NCI-H2107 (cell line): Measurements from ENCODE around the gene CACNA1D.

Experiments used
- DNase-seq: peaks from one replicate; lab custom pipeline; 2025; lab: John Stamatoyannopoulos, UW

The CACNA1D gene

DNA sequence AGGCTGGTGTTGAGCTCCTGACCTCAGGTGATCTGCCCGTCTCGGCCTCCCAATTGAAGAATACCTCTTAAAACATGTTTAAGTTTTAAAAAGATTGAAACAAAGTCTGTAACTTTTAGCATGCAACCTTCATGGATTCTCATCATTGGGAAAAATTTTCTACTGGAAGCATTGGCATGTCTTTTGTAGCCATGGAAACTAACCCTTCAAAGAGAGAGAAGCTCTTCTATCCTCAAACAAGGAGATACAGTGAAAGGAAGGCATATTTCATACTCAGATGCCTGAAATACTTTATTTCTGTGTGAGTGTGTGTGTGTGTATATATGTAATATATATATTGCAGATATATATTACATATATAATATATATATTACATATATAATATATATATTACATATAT lies 196.9 kb downstream of the CACNA1D start:
- no peak for DNase-seq

DNA sequence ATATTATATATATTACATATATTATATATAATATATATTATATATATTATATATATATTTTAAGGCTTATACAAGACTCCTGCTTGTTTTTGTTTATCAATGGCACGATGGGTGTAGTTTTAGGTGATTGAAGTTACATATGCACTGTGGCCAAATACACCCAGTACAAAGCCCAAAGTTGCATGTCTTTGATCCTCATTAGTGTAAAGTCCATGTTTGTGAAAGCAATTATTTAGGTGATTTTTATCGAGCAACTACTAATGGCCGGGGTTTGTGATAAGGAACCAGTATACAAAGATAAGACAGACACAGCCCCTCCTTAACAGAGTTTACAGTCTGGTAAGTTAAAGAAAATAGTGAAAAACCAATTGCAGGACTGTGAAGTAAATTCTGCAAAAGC lies 197.5 kb downstream of the CACNA1D start:
- DNase-seq: no peak

DNA sequence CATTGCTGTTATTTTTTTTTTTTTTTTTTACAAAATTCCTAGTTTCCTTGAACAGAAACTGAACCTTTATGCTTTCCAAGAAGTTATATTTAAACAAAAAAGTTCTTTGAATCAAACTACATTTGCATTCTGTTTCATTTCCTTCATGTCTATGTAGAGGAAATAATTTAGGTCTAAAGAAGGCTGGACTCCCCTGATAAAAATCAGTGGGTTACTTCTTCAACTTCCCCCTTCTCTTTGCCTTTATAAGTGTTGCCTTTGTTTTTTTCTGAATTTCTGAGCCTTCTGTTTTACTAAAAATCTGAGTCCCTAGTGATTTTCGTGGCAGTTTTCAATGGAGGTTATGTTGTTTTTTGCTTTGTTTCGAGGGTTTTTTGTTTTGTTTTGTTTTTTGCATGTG lies 199.0 kb downstream of the CACNA1D start:
- DNase-seq: no peak

DNA sequence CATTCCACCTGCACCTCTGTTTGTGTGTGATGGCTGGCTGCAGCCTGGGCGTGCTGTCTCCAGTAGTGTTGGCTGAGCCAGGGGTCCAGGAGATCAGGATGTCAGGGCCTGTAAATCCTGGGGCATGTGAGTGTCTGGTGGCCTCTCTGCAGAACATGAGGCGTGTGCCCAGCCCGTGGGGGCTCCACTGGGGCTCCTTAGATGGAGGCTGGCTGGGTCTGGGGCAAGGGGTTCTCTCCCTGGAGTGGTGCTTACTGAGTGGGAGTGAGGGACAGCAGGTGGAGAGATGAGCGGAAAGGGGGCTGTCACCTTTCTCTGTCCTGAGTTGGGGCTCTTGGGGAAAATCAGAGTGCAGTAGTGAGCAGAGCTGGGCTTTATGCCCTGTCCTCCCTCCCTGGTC lies 199.6 kb downstream of the CACNA1D start:
- DNase-seq: no peak

DNA sequence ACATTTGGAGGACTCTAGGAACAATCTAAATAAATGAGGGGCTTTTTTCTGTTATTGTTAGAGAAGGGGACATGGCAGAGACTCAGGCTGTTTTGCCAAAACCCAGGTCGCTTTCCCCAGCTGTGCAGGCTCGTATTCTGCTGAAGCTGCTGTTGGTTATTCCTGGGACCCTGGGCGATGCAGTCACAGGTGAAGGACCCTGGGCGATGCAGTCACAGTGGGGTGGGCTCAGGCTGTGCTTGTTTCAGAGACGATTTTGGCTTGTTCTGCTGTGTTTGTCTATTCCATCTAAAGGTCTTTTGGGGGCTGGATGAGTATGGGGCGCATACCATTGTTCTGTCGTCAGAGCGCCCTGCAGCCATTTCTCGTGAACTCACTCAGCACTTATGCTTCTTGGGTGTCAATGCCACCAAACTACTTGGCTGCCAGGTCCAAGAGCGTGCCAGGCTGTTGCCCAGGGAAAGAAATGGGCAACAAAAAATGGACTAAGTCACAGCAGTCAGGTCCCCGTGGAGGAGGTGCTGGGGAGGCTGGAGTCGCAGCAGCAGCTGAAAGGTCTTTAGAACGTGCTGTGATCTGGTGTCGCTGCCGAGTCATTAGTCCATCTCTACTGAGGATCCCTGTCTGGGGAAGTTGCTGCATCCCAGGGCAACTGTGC lies 200.4 kb downstream of the CACNA1D start:
- no peak for DNase-seq

DNA sequence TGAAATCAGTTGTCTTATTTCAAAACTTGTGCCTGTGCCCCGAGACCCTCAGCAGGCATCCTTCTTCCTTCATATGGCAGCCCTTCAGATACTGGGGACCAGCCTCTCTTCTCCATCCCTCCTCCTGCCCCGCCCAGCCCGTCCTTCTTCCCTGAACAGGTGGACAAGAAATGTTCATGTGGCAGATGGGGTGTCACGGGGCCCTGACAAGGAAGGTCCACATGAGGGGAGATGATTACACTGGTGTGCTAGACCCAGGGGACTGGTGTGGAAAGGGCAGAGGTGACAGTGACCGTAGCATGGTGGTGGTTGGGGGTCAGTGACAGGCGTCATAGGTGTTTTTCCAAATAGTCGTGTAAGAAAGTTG lies 200.9 kb downstream of the CACNA1D start:
- no peak for DNase-seq

DNA sequence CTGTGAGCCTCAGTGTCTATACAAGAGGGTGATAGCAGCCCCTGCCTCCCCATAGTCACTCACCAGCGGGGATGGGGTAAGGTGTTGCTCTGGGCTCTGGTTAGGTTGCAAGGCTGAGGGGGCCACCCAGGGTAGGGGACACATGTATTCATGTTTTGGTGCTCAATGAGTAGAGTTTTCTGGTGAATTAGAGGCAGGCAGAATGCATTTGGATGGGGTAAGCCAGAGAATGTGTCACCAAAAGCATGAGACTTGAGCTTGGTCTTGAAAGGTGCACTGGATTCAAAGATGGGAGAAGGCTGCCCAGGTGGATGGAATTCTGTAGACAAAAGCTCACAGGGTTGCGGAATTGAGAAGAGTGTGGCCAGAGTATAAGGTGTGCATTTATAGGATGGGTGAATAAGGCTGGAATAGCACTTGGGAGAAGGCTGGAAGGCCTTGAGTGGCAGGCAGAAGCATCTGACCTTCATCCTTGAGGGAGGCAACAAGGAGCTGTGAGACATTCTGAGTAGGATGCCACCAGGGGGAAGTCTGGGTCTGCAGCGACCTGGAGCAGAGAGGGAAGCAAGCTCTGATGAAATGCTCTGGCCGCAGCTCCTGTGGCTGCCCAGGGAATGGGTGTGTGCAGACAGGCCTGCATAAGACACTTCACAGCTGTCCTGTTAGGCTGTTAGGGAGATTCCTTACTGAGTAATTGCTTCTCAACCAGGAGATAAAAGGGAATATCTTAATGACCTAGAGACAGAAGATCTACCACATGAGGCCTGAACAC lies 202.2 kb downstream of the CACNA1D start:
- DNase-seq: no peak

DNA sequence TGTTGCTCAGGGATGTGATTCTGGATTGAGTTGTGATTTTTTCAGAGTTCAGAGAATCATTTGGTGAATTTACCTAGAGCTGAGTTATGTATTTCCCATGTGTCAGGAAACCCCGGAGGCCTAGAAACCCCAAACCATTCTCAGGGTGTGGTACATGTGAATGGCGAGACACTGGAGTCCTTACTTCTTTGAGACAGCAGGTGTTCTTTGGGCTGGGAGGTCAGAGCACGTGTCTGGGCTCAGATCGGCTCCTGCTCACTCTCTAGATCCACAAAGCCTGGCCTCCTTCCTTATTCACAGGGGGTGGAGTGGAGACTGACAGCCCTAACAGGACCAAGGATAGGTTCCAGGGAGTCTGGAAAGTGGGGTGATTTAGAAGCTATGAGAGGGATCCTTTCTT lies 206.0 kb downstream of the CACNA1D start:
- no peak for DNase-seq

DNA sequence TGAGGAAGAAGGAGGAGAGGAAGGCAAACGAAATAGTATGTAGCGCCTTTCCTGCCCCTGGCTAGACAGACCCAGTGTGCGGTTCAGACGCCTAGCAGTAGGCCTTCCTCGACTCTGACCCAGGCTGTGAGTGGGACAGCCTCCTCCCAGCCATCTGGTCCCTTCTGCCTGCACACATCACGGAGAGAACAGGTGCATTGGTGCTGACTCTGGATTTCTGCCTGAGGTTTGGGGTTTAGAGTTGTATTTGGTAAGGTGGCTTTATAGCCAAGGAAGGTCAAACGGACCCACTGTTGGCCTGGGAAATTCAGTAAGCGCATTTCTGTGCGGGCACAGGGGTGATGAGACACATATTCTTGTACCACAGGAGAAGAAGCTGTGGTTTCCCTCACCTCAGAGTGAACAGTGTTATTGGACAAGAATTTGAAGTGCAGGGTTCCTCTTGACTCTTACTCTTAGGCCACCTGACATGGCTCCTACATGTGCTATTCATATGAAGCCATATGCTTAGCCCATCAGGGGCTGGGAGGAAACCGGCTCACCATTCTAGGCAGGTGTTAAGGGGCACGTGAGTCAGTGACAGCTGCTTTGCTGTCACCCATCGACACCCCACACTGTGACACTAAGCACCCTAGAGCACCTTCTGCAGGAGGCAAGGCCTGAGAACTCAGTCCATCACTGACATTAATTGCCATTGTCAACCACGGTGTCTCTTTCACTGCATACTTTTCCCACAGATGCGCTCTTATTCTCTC lies 208.5 kb downstream of the CACNA1D start:
- no peak for DNase-seq

DNA sequence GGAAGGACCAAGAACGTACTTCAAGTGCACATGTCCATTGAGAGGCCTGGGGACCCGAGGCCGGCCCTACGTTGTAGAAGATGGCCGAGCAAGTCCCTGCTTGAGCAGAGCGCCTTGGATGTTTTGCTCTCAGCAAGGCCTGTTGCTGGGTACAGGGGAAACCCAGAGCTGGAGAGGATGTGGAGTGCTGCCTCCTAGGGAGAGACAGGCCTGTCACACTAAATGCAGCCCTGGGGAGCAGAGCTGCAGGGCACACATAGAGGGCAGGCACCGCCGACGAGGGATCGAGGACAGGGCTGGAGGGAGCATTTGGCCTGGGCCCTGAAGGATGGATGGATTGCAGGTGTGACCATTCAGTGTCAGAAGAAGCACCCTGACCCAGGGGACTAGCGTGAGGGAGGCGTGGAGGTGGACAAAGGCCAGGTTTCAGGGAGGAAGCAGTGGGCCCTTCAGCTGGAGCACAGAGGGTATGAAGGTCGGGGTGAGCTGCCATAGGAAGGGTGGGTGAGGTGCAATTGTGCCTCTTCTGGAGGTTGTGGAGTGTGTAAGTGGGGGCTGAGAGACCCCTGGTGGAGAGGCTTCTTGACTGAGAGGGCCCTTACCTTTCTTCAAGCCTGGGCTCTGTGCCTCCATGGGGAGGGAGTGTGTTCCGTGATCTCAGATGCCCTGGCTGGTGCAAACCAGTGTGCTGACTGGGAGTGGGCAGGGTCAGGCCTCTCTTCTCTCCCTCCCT lies 209.4 kb downstream of the CACNA1D start:
- DNase-seq: no peak

DNA sequence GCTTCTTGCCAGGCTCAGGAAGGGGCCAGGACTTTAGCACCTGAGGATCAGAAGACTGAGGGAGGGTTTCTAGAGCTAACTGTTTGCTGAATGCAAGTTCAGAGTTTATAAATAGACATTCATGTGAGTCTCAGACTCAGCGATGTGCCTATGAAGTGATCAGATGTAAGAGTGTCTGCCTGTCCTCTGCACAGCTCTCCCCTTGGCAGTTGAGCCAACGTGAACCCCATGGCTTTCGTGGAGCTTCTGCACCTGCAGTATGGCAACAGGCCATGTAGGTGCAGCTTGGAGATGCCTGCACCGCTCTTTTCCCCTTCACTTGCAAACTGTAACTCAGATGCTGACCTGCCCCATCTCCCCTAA lies 209.9 kb downstream of the CACNA1D start:
- DNase-seq: no peak

DNA sequence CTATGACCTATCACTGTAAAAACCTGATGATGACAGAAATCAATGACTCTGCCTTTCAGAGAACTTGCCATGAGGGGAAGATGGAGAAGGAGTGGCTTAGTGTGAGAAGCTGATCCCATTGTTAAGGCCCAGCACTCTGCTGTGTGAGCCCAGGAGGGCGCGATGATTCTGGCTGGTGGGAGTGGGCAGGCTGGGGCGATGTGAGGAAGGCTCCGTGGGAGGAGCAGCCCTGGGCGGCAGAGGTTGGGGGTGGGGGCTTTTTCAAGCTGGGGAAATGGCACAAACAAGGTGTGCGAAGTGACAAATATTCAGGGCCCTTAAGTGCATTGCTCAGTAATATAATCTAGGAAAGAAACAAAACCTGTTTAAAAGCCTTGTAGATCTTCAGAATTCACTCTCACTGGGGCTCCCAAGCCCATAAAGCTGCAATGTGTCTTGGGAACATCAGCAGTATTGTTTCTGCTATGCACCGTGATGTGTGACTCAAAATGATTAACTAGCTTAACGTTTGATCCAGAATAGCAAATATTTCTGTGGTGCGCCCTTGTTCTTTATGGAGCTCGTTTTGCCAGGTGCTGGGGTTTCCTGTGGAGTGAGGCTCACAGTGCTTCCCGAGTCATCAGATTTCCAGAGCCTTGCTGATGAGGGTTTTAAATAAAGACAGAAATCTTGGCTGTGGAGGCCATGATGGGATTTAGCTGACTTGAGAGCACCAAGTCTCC lies 210.8 kb downstream of the CACNA1D start:
- DNase-seq: no peak

DNA sequence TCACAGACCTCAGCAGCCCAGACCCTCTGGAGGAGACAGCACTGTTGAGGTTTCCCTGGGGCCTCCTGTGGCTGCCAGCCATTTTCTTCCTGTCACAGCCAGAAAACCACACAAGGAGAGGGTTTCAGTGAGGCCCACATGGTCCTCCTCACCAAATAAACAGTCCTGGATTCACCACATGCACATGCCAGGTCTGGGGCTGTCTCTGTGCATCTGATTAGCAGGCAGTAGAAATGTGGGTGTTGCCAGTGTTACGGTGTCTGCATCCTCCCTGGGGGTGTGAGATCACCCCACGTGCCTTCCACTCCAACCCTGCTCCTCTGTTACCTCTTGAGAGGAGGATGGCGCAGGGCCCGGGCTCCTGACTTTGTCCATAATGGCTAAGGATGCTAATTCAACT lies 211.4 kb downstream of the CACNA1D start:
- no peak for DNase-seq

DNA sequence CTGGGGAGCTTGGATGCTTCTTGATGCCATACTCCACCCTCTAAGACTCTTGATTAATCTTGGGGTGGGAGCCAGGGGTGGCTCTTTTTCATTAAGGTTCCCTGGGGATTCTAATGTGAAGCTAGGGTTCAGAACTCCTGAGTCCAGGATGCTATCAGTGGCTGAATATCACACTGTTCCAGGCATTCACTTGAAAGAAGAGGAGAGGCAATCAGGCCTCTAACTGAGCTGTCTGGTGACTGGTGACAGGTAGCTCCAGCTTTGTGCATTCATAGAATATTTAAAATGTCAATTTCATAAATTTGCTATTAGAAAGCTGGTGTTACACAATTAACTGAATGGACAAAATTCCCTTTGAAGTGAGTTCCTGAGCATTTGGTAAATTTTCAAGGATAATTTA lies 212.8 kb downstream of the CACNA1D start:
- DNase-seq: no peak

DNA sequence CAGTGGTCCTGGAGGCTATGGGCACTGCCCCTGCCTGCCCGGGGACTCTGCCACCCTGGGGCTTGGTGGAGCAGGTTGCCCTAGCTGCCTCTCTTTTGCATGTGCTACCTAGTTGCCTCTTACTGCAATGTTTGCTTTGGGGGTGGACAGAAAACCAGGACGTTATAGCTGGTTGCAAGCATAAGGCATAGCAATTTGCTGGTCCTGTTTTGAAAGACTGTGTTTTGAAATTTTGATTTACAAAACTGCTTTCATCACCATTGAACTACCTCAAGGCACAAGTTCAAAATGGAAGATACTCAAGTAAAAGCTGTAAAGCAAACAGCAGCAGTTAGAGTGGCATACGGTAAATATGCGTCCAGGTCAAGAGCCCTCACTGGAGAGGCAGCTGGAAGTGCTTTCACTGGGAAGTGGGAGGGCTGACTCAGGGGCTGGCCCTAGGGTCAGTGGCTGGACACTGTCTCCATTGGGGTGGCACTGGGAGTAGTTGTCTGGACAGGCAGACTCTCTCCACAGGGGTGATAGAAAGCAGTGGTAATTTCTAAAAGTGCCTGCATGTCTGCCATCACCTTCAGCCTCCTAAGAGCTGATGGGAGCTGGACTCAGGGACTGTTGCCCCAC lies 213.7 kb downstream of the CACNA1D start:
- DNase-seq: no peak

DNA sequence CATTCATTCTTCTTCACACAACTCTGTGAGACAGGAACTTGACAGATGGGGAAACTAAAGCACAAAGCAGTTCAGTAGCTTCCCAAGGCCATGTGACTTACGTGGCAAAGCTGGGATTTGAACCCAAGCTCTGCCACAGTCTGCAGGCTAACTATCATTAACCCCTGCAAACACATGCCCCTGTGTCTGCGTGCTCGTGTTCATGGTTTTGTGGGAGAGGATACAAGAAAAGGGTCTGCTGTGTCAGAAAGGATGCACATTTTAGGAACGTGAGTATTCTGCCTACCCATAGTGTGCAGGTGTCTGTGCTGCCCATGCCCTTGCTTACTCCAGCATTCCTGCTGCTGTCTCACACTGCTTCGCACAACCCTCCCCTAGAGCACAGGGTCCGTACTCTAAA lies 214.8 kb downstream of the CACNA1D start:
- no peak for DNase-seq

DNA sequence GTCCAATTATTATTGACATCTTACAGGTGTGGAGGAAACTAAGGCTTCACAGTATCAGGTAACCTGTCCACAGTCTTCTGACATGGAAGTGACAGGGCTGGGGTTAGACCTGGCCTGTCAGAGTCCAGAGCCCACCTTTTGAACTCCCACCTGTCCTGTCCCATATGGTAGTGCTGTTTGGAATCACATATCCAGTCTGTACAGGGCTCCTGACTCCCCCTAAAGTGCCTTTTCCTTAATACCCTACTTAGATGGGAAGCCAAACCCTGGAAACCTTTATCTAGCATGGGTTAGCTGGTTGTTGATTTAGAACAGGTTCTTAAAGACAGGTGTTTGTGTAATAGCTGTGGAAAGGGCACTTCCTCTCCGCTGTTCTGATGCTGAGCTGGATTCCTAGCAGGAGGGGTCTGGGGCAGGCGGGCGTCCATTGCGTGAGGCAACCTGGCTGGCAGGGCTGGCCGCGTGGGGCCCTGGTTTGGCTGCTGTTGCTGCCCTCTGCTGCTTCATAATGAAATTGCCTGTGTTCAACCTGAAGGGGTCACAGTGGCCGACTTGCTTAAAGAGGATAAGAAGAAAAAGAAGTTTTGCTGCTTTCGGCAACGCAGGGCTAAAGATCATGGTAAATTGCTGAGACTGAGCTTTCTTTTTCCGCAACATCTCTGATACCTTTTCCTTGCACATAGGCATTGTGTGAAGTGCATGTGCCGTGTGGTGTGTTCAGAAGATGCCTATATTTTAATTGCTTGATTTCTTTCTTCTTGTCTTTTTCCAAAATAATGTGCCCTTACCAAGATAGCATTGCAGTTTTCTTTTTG lies 215.7 kb downstream of the CACNA1D start:
- DNase-seq: no peak

DNA sequence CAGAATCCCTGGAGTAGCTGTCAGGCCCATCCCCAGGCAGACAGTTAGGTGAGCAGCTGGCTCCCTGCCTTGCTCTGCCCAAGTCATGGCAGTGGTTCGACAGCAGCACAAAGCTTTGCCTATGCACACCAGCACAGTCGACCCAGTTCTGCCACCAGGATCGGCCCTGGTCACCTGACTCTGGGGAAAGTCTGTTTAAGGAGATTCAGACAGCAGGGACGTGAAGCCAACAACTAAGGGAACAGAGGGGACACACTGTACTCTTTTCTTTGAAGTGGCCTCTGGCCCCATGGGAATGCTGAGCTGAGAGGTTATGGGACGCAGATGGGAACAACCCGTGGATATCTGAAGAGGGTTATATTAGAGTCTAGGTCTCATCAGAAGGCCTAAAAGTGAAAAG lies 217.0 kb downstream of the CACNA1D start:
- no peak for DNase-seq

DNA sequence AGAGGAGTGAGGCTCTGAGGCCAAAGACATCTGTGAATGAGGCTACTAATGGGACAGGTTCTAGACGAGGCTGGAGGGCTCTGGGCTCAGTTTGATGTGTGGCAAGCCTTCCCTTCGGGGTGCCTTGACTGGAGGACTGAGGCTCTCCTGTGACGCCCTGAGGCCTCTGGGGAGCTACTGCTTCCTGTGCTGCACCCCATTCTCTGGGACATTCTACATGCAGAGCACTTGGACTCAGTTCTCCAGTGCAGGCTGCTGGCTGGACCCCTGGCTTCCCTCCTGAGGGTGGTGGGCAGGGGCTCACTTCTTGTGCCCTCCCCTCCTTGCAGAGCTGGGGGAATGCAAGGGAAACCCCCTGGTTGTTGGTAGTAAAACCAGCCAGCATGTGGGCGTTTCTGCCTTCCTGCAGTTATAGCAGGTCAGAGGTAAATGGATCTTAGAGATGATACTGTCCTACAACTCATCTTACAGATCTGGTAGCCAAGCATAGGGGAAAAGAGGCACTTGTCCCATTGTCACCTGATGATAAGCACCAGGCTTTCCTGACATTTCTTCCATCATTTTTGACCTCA lies 218.5 kb downstream of the CACNA1D start:
- DNase-seq: no peak

DNA sequence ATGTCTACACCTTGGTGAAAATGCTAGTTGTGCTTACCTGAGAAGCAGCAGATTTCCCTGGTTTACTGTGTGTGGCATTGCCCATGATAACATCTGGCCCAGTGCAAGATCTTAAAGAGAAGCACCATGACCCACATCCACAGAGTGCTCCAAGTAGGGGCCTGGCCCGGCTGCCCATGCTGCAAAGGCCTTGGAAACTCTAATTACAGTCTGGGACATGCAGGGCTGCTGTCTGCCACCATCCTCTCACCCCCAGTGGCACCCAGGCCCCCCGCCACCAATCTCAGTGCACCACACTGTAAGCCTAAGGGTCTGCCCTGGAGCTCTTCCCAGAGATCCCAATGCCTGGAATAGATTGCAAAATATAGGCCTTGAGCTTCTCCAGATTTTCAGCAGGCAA lies 219.2 kb downstream of the CACNA1D start:
- no peak for DNase-seq
